Measurements from ENCODE around the gene TBX1.

- TF ChIP-seq CTCF (IDR thresholded peaks at IDR 0.05; ENCODE audit: insufficient read depth, low read depth, low read length), result no peak
- TF ChIP-seq EZH2 (IDR thresholded peaks at IDR 0.05; ENCODE audit: insufficient read depth, low read length), result no peak
Measured at GRCh38 chr22:19721330-19722177, 39.0 kb upstream of the TBX1 start.

Measured in astrocyte (in vitro differentiated cells and primary cell).